SJCRH30 (cell line): ENCODE results near the gene FLAD1. TPM values are rescaled to one million over a fixed set of nuclear protein-coding genes. Genes with fewer than 3 reads are reported as not detected.
A peak's percentile ranks its signal among the peaks of the same experiment; 100 is the strongest.

Experiments used
- DNase-seq, 2 experiments: peaks; one replicate each; pipeline ENCODE4 v3.0.0-alpha.2; 2015 to 2020
- H3K27ac ChIP-seq: fragments of 250-450 bp; sonication (Bioruptor Pico); 2 replicates; pipeline ENCODE4 v1.5.1; 2020; ENCODE audit warnings: mild to moderate bottlenecking, moderate library complexity
- H3K27me3 ChIP-seq: fragments of 250-450 bp; sonication (Bioruptor Pico); 2 replicates; pipeline ENCODE4 v1.5.1; 2020; ENCODE audit warnings: mild to moderate bottlenecking, moderate library complexity
- H3K36me3 ChIP-seq: fragments of 250-450 bp; sonication (Bioruptor Pico); 2 replicates; pipeline ENCODE4 v1.5.1; 2020; ENCODE audit warnings: mild to moderate bottlenecking, moderate library complexity
- H3K4me1 ChIP-seq: fragments of 250-450 bp; sonication (Bioruptor Pico); 2 replicates; pipeline ENCODE4 v1.5.1; 2020; ENCODE audit warnings: mild to moderate bottlenecking, moderate library complexity
- H3K4me3 ChIP-seq: fragments of 250-450 bp; sonication (Bioruptor Pico); 2 replicates; pipeline ENCODE4 v1.5.1; 2020; ENCODE audit warnings: mild to moderate bottlenecking, moderate library complexity
- H3K9me3 ChIP-seq: fragments of 250-450 bp; sonication (Bioruptor Pico); replicated peaks from 2 replicates; pipeline ENCODE4 v1.5.1; 2020; ENCODE audit warnings: mild to moderate bottlenecking, moderate library complexity
- total RNA-seq: library from RNA; depleted of rRNA; stranded (reverse); fragments of >200 nt; shearing (Covaris generic); gene quantifications from 2 replicates; pipeline ENCODE4 v1.2.3, GENCODE V29; 2014

Gene FLAD1
- total RNA-seq, 1 experiment from 2014 or later, result 25.6 TPM

GRCh38 chr1:155016231-155016831 lies 33.2 kb downstream of the FLAD1 start:
- H3K4me1 ChIP-seq, result peaks cover 6% of the 10 kb centered on the region
- no peak for DNase-seq
- H3K27me3 ChIP-seq, result no peaks in the 10 kb centered on the region
- no peaks in the 10 kb centered on the region for H3K9me3 ChIP-seq
- H3K27ac ChIP-seq, result peak overlapping the region; percentile 68; the same call in 1 of the 2 replicates
- H3K36me3 ChIP-seq, result no peaks in the 10 kb centered on the region
- H3K4me3 ChIP-seq, result no peak overlapping the region

- DNase-seq, result peak; percentile 93 to 94
- H3K36me3 ChIP-seq, result no peaks in the 10 kb centered on the region
- no peaks in the 10 kb centered on the region for H3K9me3 ChIP-seq
- no peaks in the 10 kb centered on the region for H3K27me3 ChIP-seq
- peaks cover 6% of the 10 kb centered on the region for H3K4me1 ChIP-seq
- peak overlapping the region; percentile 68 for H3K27ac ChIP-seq
- peak overlapping the region; percentile 59 for H3K4me3 ChIP-seq
Observed at GRCh38 chr1:155017041-155017945, 34.1 kb downstream of the FLAD1 start.

- H3K27me3 ChIP-seq, result no peaks in the 10 kb centered on the region
- no peak for DNase-seq
- peak overlapping the region; percentile 59 for H3K4me3 ChIP-seq
- peaks cover 6% of the 10 kb centered on the region for H3K4me1 ChIP-seq
- no peaks in the 10 kb centered on the region for H3K9me3 ChIP-seq
- no peaks in the 10 kb centered on the region for H3K36me3 ChIP-seq
- H3K27ac ChIP-seq, result no peak overlapping the region
Observed at GRCh38 chr1:155017946-155018316, 34.8 kb downstream of the FLAD1 start.

GRCh38 chr1:155018617-155019348 lies 35.6 kb downstream of the FLAD1 start:
- H3K9me3 ChIP-seq, result no peaks in the 10 kb centered on the region
- no peaks in the 10 kb centered on the region for H3K36me3 ChIP-seq
- no peak overlapping the region for H3K27ac ChIP-seq
- DNase-seq, result no peak
- H3K27me3 ChIP-seq, result no peaks in the 10 kb centered on the region
- H3K4me3 ChIP-seq, result no peak overlapping the region
- H3K4me1 ChIP-seq, result peaks cover 6% of the 10 kb centered on the region

- H3K4me1 ChIP-seq, result peaks cover 6% of the 10 kb centered on the region
- no peak overlapping the region for H3K4me3 ChIP-seq
- H3K27me3 ChIP-seq, result no peaks in the 10 kb centered on the region
- DNase-seq, result no peak
- no peaks in the 10 kb centered on the region for H3K36me3 ChIP-seq
- H3K27ac ChIP-seq, result no peak overlapping the region
- no peaks in the 10 kb centered on the region for H3K9me3 ChIP-seq
Observed at GRCh38 chr1:155019377-155020245, 36.5 kb downstream of the FLAD1 start.

- Histone ChIP-seq H3K27ac (no peak overlapping the region), H3K36me3 (no peaks in the 10 kb centered on the region), H3K27me3 (no peaks in the 10 kb centered on the region), H3K9me3 (no peaks in the 10 kb centered on the region), H3K4me1 (no peaks in the 10 kb centered on the region; the same call in 1 of the 2 replicates), H3K4me3 (no peak overlapping the region)
- no peak for DNase-seq
Observed at GRCh38 chr1:155022136-155022926, 39.2 kb downstream of the FLAD1 start.

- H3K36me3 ChIP-seq, result no peaks in the 10 kb centered on the region
- no peak overlapping the region for H3K4me3 ChIP-seq
- no peak for DNase-seq
- no peaks in the 10 kb centered on the region for H3K27me3 ChIP-seq
- H3K4me1 ChIP-seq, result no peaks in the 10 kb centered on the region; the same call in 1 of the 2 replicates
- H3K27ac ChIP-seq, result no peak overlapping the region
- H3K9me3 ChIP-seq, result no peaks in the 10 kb centered on the region
Observed at GRCh38 chr1:155022927-155023236, 39.7 kb downstream of the FLAD1 start.

- no peak overlapping the region for H3K4me3 ChIP-seq
- no peak for DNase-seq
- H3K9me3 ChIP-seq, result no peaks in the 10 kb centered on the region
- H3K27me3 ChIP-seq, result no peaks in the 10 kb centered on the region
- no peak overlapping the region for H3K27ac ChIP-seq
- no peaks in the 10 kb centered on the region; the same call in 1 of the 2 replicates for H3K4me1 ChIP-seq
- no peaks in the 10 kb centered on the region for H3K36me3 ChIP-seq
Observed at GRCh38 chr1:155023627-155024026, 40.5 kb downstream of the FLAD1 start.

- no peaks in the 10 kb centered on the region for H3K4me1 ChIP-seq
- H3K27me3 ChIP-seq, result 0 out of 2 replicates have a peak, but pooled peaks cover 5% of the 10 kb centered on the region
- H3K4me3 ChIP-seq, result no peak overlapping the region
- H3K36me3 ChIP-seq, result no peaks in the 10 kb centered on the region
- DNase-seq, result no peak
- no peak overlapping the region for H3K27ac ChIP-seq
- no peaks in the 10 kb centered on the region for H3K9me3 ChIP-seq
Observed at GRCh38 chr1:155024315-155024714, 41.2 kb downstream of the FLAD1 start.

- no peak overlapping the region for H3K4me3 ChIP-seq
- no peak overlapping the region for H3K27ac ChIP-seq
- no peaks in the 10 kb centered on the region for H3K4me1 ChIP-seq
- 0 out of 2 replicates have a peak, but pooled peaks cover 5% of the 10 kb centered on the region for H3K27me3 ChIP-seq
- no peaks in the 10 kb centered on the region for H3K9me3 ChIP-seq
- H3K36me3 ChIP-seq, result no peaks in the 10 kb centered on the region
- no peak for DNase-seq
Observed at GRCh38 chr1:155026154-155026553, 43.0 kb downstream of the FLAD1 start.

- 0 out of 2 replicates have a peak, but pooled peaks cover 5% of the 10 kb centered on the region for H3K27me3 ChIP-seq
- H3K9me3 ChIP-seq, result no peaks in the 10 kb centered on the region
- H3K4me3 ChIP-seq, result no peak overlapping the region
- H3K27ac ChIP-seq, result no peak overlapping the region
- H3K36me3 ChIP-seq, result no peaks in the 10 kb centered on the region
- DNase-seq, result no peak
- no peaks in the 10 kb centered on the region for H3K4me1 ChIP-seq
Observed at GRCh38 chr1:155026588-155026987, 43.4 kb downstream of the FLAD1 start.

GRCh38 chr1:155029513-155030242 lies 46.5 kb downstream of the FLAD1 start:
- Histone ChIP-seq H3K9me3 (no peaks in the 10 kb centered on the region), H3K27ac (no peak overlapping the region), H3K27me3 (0 out of 2 replicates have a peak, but pooled peaks cover 5% of the 10 kb centered on the region), H3K4me3 (no peak overlapping the region), H3K36me3 (no peaks in the 10 kb centered on the region), H3K4me1 (no peaks in the 10 kb centered on the region)
- DNase-seq, result no peak

- no peaks in the 10 kb centered on the region for H3K9me3 ChIP-seq
- no peaks in the 10 kb centered on the region for H3K36me3 ChIP-seq
- no peak for DNase-seq
- H3K4me3 ChIP-seq, result no peak overlapping the region
- H3K27ac ChIP-seq, result no peak overlapping the region
- H3K27me3 ChIP-seq, result 0 out of 2 replicates have a peak, but pooled peaks cover 5% of the 10 kb centered on the region
- no peaks in the 10 kb centered on the region for H3K4me1 ChIP-seq
Observed at GRCh38 chr1:155030243-155030795, 47.2 kb downstream of the FLAD1 start.
